Measurements from ENCODE around the gene LNPEP.
A peak's percentile ranks its signal among the peaks of the same experiment; 100 is the strongest.

Gene LNPEP

DNA sequence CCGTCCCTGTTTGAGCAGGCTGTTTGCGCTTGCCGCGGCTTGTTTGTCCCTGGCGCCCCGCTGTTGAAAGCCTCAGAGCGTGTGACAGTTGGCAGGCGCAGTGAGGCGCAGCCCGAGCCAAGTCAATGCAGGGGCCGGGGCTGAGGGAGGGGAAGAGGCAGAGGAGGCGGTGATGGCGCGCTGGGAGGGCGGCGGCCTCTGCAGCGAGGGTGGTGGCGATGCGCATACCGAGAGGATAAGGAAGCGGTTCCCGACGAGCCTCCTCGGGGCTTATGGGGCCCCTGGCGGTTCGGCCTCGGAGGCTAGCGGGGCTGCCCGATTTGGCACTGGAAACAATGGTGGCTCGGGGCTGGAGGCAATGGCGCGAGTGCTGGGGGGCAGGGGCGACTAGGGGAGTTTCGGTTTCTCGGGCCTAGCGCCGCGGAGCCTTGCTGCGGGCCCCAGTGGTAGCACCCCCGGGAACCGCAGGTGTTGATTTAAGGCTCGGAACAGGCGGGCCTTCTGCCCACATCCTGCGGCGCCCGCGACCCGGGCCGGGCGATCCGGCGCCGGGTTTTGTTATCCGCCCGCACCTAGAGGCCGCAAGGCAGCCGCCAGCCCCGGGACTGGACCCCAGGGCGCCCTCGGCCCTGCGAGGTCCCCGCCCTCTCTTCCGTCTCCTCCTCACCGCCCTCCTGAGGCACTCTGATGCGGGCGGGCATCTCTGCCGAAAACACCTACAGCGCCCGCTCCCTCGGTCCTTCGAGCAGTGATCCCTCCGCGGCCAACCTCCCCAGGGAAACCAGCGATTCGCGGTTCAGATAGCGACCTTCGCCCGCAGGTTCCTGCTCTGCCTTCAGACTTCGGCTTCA, 947 bp upstream of the LNPEP start:
- peak; percentile 97 for DNase-seq (ENCODE audit: low read depth)
- peak overlapping the region; percentile 87 for H3K4me3 ChIP-seq (ENCODE audit: low read length)
- TF ChIP-seq, protein P1, sequence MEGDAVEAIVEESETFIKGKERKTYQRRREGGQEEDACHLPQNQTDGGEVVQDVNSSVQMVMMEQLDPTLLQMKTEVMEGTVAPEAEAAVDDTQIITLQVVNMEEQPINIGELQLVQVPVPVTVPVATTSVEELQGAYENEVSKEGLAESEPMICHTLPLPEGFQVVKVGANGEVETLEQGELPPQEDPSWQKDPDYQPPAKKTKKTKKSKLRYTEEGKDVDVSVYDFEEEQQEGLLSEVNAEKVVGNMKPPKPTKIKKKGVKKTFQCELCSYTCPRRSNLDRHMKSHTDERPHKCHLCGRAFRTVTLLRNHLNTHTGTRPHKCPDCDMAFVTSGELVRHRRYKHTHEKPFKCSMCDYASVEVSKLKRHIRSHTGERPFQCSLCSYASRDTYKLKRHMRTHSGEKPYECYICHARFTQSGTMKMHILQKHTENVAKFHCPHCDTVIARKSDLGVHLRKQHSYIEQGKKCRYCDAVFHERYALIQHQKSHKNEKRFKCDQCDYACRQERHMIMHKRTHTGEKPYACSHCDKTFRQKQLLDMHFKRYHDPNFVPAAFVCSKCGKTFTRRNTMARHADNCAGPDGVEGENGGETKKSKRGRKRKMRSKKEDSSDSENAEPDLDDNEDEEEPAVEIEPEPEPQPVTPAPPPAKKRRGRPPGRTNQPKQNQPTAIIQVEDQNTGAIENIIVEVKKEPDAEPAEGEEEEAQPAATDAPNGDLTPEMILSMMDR (conservative IDR thresholded peaks at IDR 0.05; ENCODE audit: low read length): no peak

DNA sequence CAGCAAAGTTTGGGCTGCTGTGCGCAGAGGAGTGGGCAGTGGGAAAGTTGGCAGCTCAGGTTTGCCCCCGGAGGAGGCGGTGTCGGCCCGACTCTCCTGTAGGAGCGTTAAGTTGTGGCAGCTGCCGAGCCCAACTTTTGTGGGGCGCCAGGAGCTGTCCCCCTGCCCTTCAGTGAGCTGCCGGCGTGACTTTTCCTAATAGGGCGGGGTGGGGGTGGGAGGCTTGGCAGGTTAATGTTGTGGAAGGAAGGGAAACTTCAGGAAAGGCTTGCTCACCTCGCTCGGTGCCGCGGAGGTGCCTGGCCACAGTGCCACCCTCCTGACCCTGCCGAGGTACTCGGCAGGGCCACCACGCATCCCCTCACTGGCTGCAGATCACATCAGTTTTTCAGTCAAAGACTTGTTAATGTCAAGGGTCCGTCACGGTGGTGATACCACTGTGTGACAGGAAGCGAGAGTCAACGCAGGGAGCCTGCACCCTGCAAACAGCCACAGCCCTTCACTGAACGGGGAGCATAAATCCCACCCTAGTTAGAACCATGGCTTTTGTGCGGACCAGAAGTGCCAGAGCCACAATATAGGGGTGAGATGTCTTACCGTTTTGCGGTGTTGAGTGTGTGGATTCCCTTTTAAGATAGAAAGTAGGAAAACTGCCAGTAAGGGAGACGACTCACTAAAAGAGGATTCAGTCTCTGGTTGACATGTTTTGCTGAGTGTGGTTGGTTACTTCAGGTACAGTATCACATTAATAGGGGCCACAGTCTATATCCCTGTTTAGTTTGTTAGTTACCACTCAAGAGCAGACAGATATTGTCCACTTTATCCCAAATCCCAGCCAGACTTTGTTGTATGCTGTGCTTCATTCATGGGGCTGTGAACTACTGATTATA, 796 bp downstream of the LNPEP start:
- peak overlapping the region; percentile 87 for H3K4me3 ChIP-seq (ENCODE audit: low read length)
- peak; percentile 17 for DNase-seq (ENCODE audit: low read depth)
- TF ChIP-seq, protein P1 (conservative IDR thresholded peaks at IDR 0.05; ENCODE audit: low read length): no peak

DNA sequence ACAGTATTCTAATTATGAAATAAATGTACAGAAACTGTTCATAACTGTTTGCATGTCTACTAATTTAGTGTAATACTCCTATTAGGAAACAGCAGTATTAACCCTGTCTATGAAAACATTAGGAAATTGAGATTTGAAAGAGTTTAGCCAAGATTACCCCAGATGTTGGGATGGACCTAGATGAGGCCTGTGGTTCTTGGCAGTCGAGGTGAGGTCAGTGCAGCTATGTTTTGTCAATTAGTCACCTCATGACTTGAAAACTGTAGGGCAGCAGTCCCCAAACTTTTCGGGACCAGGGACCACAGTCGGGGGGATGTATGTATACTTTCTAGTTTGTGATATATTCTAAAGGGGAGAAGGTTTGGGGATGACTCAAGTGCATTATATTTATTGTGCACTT, 4.7 kb downstream of the LNPEP start:
- H3K4me3 ChIP-seq (ENCODE audit: low read length): no peak overlapping the region
- TF ChIP-seq, protein P1 (conservative IDR thresholded peaks at IDR 0.05; ENCODE audit: low read length): no peak

DNA sequence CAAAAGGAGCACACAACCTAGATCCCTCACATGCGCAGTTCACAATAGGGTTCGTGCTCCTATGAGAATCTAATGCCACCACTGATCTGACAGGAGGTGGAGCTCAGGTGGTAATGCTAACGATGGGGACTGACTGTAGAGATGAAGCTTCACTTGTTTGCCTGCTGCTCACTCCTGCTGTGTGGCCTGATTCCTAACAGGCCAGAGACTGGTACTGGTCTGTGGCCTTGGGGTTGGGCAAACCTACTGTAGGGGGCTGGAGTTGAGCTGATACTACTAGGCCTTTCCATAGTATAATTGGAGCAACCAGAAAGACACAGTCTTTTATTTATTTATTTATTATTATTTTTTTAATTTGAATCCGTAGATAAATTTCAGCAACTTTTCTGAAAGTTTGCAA, 5.3 kb downstream of the LNPEP start:
- no peak for DNase-seq (ENCODE audit: low read depth)
- no peak overlapping the region for H3K4me3 ChIP-seq (ENCODE audit: low read length)
- TF ChIP-seq, protein P1 (conservative IDR thresholded peaks at IDR 0.05; ENCODE audit: low read length): no peak

More for the DNA sequence above, 4.7 kb downstream of the LNPEP start:
- DNase-seq (ENCODE audit: low read depth): peak; percentile 57

DNA sequence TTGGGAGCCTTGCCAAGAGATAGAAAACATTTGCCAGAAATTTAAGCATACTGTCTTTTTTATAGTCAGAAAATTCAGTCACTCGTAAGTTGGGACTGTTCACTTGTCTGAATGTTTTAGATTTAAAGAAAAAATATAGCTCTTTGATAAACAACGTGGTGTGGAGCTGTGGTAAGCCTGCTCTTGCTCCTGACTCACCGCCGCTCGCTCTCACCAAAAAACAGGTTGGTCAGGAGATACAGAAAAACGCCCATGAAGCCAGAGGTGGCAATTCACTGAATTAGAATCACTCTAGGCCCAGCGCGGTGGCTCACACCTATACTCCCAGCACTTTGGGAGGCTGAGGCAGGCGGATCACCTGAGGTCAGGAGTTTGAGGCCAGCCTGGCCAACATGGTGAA, 6.2 kb downstream of the LNPEP start:
- TF ChIP-seq, protein P1 (conservative IDR thresholded peaks at IDR 0.05; ENCODE audit: low read length): no peak
- no peak for DNase-seq (ENCODE audit: low read depth)
- H3K4me3 ChIP-seq (ENCODE audit: low read length): no peak overlapping the region

DNA sequence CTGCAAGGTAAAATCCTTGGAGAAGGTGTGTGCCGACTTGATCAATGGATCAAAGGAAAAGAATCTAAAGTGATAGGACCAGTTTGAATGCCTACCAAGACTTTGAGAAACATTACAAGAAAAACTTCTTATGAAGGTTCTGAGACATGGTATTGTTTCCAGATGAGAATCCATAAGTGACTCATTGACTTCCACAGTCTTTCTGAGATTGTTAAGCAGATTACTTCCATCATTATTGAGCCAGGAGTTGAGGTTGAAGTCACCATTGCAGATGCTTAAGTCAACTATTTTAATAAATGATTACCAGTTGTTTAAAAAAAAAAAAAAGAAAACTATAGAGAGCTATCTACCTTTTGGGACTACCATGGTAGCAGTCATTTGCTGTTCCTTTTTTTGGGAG, 7.0 kb downstream of the LNPEP start:
- DNase-seq (ENCODE audit: low read depth): peak; percentile 77
- TF ChIP-seq, protein P1 (conservative IDR thresholded peaks at IDR 0.05; ENCODE audit: low read length): no peak
- H3K4me3 ChIP-seq (ENCODE audit: low read length): no peak overlapping the region

All from AG10803 (cell line).